Measurements from ENCODE around the gene P2RX3.

The P2RX3 gene

DNA sequence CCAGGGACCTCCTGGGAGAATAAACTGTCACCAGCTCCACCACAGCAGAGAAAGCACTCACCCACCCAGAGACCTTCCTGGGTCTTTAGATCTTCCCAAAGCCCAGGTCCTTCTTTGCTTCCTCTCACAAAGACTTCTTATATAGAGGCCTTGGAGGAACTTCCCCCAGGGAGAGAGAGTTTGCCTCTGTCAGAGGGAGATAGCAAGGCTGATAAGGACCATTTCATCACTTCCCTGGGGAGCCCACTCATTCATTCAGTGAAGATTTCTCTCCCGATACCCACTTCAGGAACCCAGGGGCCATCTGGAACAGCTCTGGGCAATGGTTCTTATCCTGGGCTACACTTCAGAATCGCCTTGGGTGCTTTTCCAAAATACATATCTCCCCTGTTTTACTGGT, 52.4 kb downstream of the P2RX3 start, which contains the start of gene PRG2:
TSS of gene PRG2 (minus strand) at position 116 of the 400 bp plus-strand sequence. CDS start 706 bp downstream, outside the sequence.
- no peak for TF ChIP-seq CTCF (IDR thresholded peaks at IDR 0.05)

- TF ChIP-seq CTCF (IDR thresholded peaks at IDR 0.05): no peak
Measured at GRCh38 chr11:57391111-57391510, 53.0 kb downstream of the P2RX3 start.

- no peak for TF ChIP-seq CTCF (IDR thresholded peaks at IDR 0.05)
Measured at GRCh38 chr11:57391539-57391938, 53.4 kb downstream of the P2RX3 start.

- no peak for TF ChIP-seq CTCF (IDR thresholded peaks at IDR 0.05)
Measured at GRCh38 chr11:57392066-57392762, 54.1 kb downstream of the P2RX3 start.

- no peak for TF ChIP-seq CTCF (IDR thresholded peaks at IDR 0.05)
Measured at GRCh38 chr11:57392763-57393105, 54.6 kb downstream of the P2RX3 start.

GRCh38 chr11:57394203-57394965, 56.2 kb downstream of the P2RX3 start:
- TF ChIP-seq CTCF (IDR thresholded peaks at IDR 0.05): no peak

DNA sequence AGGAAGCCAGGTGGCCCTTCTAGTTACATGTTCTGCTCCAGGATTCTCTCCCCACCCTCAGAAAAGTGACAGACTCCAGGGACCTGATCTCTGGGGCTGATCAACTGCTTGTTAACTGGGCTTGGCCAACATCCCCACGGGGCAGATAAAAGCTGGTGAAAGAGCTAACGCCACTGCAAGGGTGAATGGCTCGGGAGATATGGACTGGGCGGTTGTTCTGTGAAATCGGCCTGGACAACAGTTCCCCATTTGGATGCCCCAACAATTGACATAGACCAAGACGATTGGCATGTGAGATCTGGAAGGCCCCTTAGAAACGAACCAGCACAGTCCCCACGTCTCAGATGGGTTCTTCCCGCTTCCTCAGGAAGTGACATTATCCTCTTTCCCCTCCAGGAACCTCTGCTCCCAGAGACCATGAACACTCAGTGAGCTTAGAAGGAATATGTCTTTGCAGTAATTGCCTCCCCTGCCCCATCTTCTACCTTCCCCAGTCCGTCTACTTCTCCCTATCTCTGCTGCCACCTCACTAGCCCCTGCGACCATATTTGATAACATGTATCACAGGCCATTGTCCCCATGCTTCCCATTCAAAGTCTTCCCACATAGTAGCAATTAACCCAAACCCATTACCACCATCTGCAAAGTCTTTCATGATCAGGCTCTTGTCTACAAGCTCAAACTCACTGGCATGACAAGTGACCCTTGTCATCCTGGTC, 57.9 kb downstream of the P2RX3 start:
- no peak for TF ChIP-seq CTCF (IDR thresholded peaks at IDR 0.05)
